ENCODE measurements around the gene ATP5MK.
"Not testable (repeated sequence)": the region's sequence is repeated elsewhere in the genome, so short reads cannot be mapped to it uniquely, and the experiment has no call there.

ATP5MK gene

GRCh38 chr10:103396067-103396788 is at the start of gene ATP5MK, which contains the start of gene PDCD11:
TSS of gene ATP5MK (minus strand) at chr10:103396475. CDS start at chr10:103392457, 4,018 bp downstream.
TSS of gene PDCD11 (plus strand) at chr10:103396626. CDS start at chr10:103398427, 1,801 bp downstream.
- peak; percentile 97 for DNase-seq (ENCODE audit: low spot score)
- FAIRE-seq: peak; percentile 93

- DNase-seq (ENCODE audit: low spot score): no peak
- FAIRE-seq: no peak
These were observed 49.1 kb upstream of the ATP5MK start for GRCh38 chr10:103445366-103445765.

GRCh38 chr10:103444478-103444877 is 48.2 kb upstream of the ATP5MK start:
- FAIRE-seq (no peak), DNase-seq (ENCODE audit: low spot score) (no peak)

- no peak for DNase-seq (ENCODE audit: low spot score)
- no peak for FAIRE-seq
These were observed 47.4 kb upstream of the ATP5MK start for GRCh38 chr10:103443475-103444185.

GRCh38 chr10:103442031-103442461 is 45.8 kb upstream of the ATP5MK start:
- DNase-seq (ENCODE audit: low spot score): no peak
- no peak for FAIRE-seq

GRCh38 chr10:103441611-103442010 is 45.3 kb upstream of the ATP5MK start:
- FAIRE-seq (no peak), DNase-seq (ENCODE audit: low spot score) (no peak)

GRCh38 chr10:103441206-103441605 is 44.9 kb upstream of the ATP5MK start:
- no peak for DNase-seq (ENCODE audit: low spot score)
- FAIRE-seq: no peak

- no peak for FAIRE-seq
- DNase-seq (ENCODE audit: low spot score): no peak
These were observed 44.1 kb upstream of the ATP5MK start for GRCh38 chr10:103440416-103440815.

GRCh38 chr10:103439776-103440175 is 43.5 kb upstream of the ATP5MK start:
- no peak for FAIRE-seq
- no peak for DNase-seq (ENCODE audit: low spot score)

- FAIRE-seq: no peak
- DNase-seq (ENCODE audit: low spot score): no peak
These were observed 37.6 kb upstream of the ATP5MK start for GRCh38 chr10:103433858-103434257.

- DNase-seq (ENCODE audit: low spot score) (no peak), FAIRE-seq (no peak)
These were observed 35.6 kb upstream of the ATP5MK start for GRCh38 chr10:103431902-103432301.

- FAIRE-seq (no peak), DNase-seq (ENCODE audit: low spot score) (no peak)
These were observed 33.4 kb upstream of the ATP5MK start for GRCh38 chr10:103429647-103430046.

- DNase-seq (ENCODE audit: low spot score): no peak
- no peak for FAIRE-seq
These were observed 32.8 kb upstream of the ATP5MK start for GRCh38 chr10:103428989-103429643.

GRCh38 chr10:103427866-103428265 is 31.6 kb upstream of the ATP5MK start:
- no peak for FAIRE-seq
- DNase-seq (ENCODE audit: low spot score): no peak

- no peak for FAIRE-seq
- DNase-seq (ENCODE audit: low spot score): no peak
These were observed 27.5 kb upstream of the ATP5MK start for GRCh38 chr10:103423748-103424147.

GRCh38 chr10:103419101-103419500 is 22.8 kb upstream of the ATP5MK start:
- DNase-seq (ENCODE audit: low spot score) (no peak), FAIRE-seq (no peak)

- no peak for FAIRE-seq
- DNase-seq (ENCODE audit: low spot score): no peak
These were observed 21.3 kb upstream of the ATP5MK start for GRCh38 chr10:103417601-103418000.

GRCh38 chr10:103417148-103417469 is 20.8 kb upstream of the ATP5MK start:
- FAIRE-seq; DNase-seq (ENCODE audit: low spot score): not testable (repeated sequence)

- FAIRE-seq (no peak), DNase-seq (ENCODE audit: low spot score) (peak; percentile 28)
These were observed 20.3 kb upstream of the ATP5MK start for GRCh38 chr10:103416436-103417147.

GRCh38 chr10:103415581-103415980 is 19.3 kb upstream of the ATP5MK start:
- DNase-seq (ENCODE audit: low spot score): no peak

GRCh38 chr10:103413564-103413963 is 17.3 kb upstream of the ATP5MK start:
- no peak for FAIRE-seq
- DNase-seq (ENCODE audit: low spot score): no peak

More at GRCh38 chr10:103415581-103415980, 19.3 kb upstream of the ATP5MK start:
- no peak for FAIRE-seq

Data from RCC 7860 (cell line).